SK-N-SH (cell line): Measurements from ENCODE around the gene EMP2. TPM values are rescaled to one million over a fixed set of nuclear protein-coding genes. Genes with fewer than 3 reads are reported as not detected.

Experiments
- CTCF ChIP-seq: fragments of 200-600 bp; sonication (generic); IDR thresholded peaks from 2 replicates; pipeline ENCODE4 v1.6.1; 2017; ENCODE audit warnings: antibody characterized with exemption, mild to moderate bottlenecking, moderate library complexity
- FOSL2 ChIP-seq: IDR thresholded peaks from 2 replicates; pipeline ENCODE4 v1.4.0; 2012; ENCODE audit warnings: low read depth, mild to moderate bottlenecking, moderate library complexity, borderline replicate concordance
- IRF3 ChIP-seq: fragments of 150-350 bp; IDR thresholded peaks from 2 replicates; pipeline ENCODE4 v1.6.1; 2016; ENCODE audit warnings: mild to moderate bottlenecking, low read depth, low read length
- JUND ChIP-seq: IDR thresholded peaks from 2 replicates; pipeline ENCODE4 v1.4.0; 2012
- NRF1 ChIP-seq: IDR thresholded peaks from 2 replicates; pipeline ENCODE4 v1.6.1; 2012; ENCODE audit warnings: low read depth, mild to moderate bottlenecking, low read length
- POLR2AphosphoS5 ChIP-seq: IDR thresholded peaks from 2 replicates; pipeline ENCODE4 v1.6.1; 2012; ENCODE audit warnings: low read depth, low read length
- RAD21 ChIP-seq: IDR thresholded peaks from 2 replicates; pipeline ENCODE4 v1.6.1; 2012; ENCODE audit warnings: mild to moderate bottlenecking, low read length
- REST ChIP-seq: IDR thresholded peaks from 2 replicates; pipeline ENCODE4 v1.6.1; 2012; ENCODE audit warnings: mild to moderate bottlenecking, low read depth, low read length, moderate library complexity
- TEAD4 ChIP-seq: IDR thresholded peaks from 2 replicates; pipeline ENCODE4 v1.4.0; 2012; ENCODE audit warnings: mild to moderate bottlenecking, borderline replicate concordance; ENCODE audit not compliant: insufficient read depth
- USF1 ChIP-seq: IDR thresholded peaks from 2 replicates; pipeline ENCODE4 v1.4.0; 2012; ENCODE audit warnings: low read depth, borderline replicate concordance
- USF2 ChIP-seq: fragments of 150-350 bp; IDR thresholded peaks from 2 replicates; pipeline ENCODE4 v1.6.1; 2017; ENCODE audit warnings: antibody characterized with exemption, low read length, low read depth, borderline replicate concordance
- YY1 ChIP-seq: IDR thresholded peaks from 2 replicates; pipeline ENCODE4 v1.4.0; 2012; ENCODE audit warnings: low read depth, mild to moderate bottlenecking
- polyA plus RNA-seq, 3 experiments: library from polyadenylated mRNA; depleted of rRNA; stranded (reverse); fragments of >200 nt; gene quantifications; 2 replicates each; pipeline ENCODE4 v1.2.3, GENCODE V29; 2012

EMP2 gene
- polyA plus RNA-seq, 1 of the 3 experiments (the other 2 are of a cell fraction): 4.3 TPM

- TF ChIP-seq CTCF (no peak), USF2 (no peak), JUND (no peak), POLR2AphosphoS5 (no peak), REST (no peak), USF1 (no peak), RAD21 (no peak), YY1 (no peak), IRF3 (no peak), FOSL2 (no peak), TEAD4 (no peak), NRF1 (no peak)
Observed at GRCh38 chr16:10619271-10619849, 39.0 kb upstream of the EMP2 start (continued).
